ENCODE data around the gene RETREG2.

DNA sequence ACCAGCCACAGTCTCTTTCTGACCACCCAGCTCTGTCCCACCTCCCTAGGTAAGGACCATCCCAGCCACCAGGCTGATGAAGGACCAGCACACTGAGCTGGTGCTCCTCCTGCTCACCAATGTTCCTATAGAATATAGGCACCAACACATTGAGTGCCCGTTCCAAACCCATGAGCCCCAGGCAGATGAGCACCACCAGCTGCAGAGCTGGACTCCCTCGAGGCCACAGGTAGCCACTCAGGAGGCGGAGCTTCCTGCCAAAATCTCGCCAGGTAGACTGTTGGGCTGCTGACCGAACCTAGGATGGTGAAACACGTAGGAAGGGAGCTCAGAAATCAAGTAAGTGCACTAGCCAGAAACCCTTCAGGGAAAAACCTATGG, 38.5 kb downstream of the RETREG2 start:
- no peak for TF ChIP-seq POLR2A (IDR thresholded peaks at IDR 0.05; ENCODE audit: low read depth, low read length)
- TF ChIP-seq POLR2AphosphoS5 (IDR thresholded peaks at IDR 0.05; ENCODE audit: low read depth, low read length): no peak
